HG03521 (cell line): ENCODE data around the gene HARBI1.
A peak's percentile ranks its signal among the peaks of the same experiment; 100 is the strongest.
"Not testable (repeated sequence)": the region's sequence is repeated elsewhere in the genome, so short reads cannot be mapped to it uniquely, and the experiment has no call there.

Experiments used
- ATAC-seq: cut with Tn5 transposase; IDR thresholded peaks from one replicate; pipeline ENCODE4 v1.9.1; 2021; ENCODE audit warnings: mild to moderate bottlenecking, moderate library complexity; ENCODE audit not compliant: unreplicated experiment

HARBI1 gene

GRCh38 chr11:46597609-46598219 lies 19.3 kb downstream of the HARBI1 start:
- ATAC-seq = no peak

DNA sequence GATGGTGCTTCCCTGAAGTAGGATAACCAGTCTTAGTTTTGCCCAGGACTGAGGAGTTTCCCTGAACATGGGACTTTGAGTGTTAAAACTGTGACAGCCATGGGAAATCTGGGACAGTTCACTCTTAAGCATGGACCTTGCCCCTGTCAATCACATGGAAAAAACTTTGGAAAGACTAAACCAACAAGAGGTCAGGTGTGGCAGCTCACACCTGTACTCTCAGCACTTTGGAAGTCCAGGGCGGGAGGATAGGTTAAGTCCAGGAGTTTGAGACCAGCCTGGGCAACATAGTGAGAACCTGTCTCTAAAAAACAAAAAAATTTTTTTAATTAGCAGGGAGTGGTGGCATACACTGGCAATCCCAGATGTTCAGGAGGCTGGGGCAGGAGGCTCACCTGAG lies 19.9 kb downstream of the HARBI1 start:
- no peak for ATAC-seq

DNA sequence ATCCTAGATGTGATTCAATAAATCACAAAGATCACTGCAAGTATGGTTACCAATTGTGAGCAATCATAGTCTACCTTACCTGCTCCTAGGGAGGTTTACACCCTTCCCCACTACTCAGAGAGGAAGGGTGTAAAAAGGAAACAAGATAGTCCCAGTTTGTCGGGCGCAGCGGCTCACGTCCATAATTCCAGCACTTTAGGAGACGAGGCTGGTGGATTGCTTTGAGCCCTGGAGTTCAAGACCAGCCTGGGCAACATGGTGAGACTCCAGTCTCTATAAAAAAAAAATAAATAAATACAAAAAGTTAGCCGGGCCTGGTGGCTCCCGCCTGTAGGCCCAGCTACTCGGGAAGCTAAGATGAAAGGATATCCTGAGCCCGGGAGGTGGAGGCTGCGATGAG lies 22.2 kb downstream of the HARBI1 start:
- ATAC-seq = no peak

GRCh38 chr11:46594374-46594700 lies 22.7 kb downstream of the HARBI1 start:
- no peak for ATAC-seq

GRCh38 chr11:46593550-46594373 lies 23.3 kb downstream of the HARBI1 start, which contains the start of gene AMBRA1:
Gene AMBRA1 (minus strand): TSS chr11:46594023. CDS start chr11:46548380, 45,643 bp downstream.
- peak; percentile 83 for ATAC-seq

DNA sequence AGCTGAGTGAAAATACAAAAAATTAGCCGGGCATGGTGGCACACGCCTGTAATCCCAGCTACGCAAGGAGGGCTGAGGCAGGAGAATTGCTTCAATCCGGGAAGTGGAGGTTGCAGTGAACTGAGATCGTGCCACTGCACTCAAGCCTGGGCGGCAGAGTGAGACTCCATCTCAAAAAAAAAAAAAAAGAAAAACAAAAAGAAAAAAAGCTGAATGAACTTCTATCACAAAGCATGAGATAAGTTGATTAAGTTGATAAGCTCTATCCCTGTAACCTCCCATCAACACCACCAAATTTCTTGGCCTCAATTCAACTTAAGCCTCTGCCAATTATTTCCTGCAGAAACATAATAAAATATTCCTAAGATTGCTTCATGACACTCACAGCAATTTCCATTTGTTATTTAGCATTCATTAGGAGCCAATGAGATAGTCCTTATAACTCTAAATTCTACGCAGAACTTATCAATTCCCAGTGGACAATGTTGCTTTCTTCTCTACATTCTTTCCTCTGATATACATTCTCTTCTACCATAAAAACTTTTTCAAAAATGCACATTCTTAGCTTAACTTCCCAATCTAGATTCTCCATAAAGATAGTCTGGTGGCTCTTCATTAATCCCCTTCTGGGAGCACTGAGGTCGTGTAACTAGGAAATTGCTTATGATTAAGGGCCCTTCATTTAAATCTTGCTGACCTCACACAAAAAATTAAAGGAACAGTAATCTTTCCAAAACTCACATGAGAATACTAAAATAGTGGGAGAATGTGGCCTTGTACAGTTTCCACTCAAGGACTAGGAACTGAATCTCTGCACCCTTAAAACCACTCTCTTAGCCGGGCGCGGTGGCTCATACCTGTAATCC lies 26.1 kb downstream of the HARBI1 start:
- ATAC-seq = no peak

GRCh38 chr11:46588915-46589314 lies 28.1 kb downstream of the HARBI1 start:
- no peak for ATAC-seq

GRCh38 chr11:46588131-46588530 lies 28.9 kb downstream of the HARBI1 start:
- ATAC-seq = no peak

GRCh38 chr11:46583513-46583912 lies 33.5 kb downstream of the HARBI1 start:
- not testable (repeated sequence) for ATAC-seq

DNA sequence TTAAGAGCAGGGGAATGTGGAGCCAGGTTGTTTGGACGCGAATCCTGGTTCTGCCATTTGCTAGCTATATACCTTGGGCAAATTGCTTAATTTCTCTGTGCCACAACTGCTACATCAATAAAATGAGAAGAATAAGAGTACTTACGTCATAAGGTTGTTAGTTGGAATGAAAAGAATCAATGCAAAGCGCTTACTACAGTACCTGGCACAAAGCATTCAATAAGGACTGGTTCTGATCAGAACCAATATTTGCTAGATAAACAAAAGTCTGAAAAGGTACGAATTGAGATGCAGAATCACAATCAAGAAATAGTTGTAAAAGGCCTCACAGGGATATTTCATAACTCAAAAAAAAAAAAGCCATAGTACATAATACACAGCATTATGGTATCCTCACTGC lies 34.4 kb downstream of the HARBI1 start:
- no peak for ATAC-seq

- no peak for ATAC-seq
Measured at GRCh38 chr11:46577058-46577457, 40.0 kb downstream of the HARBI1 start.

DNA sequence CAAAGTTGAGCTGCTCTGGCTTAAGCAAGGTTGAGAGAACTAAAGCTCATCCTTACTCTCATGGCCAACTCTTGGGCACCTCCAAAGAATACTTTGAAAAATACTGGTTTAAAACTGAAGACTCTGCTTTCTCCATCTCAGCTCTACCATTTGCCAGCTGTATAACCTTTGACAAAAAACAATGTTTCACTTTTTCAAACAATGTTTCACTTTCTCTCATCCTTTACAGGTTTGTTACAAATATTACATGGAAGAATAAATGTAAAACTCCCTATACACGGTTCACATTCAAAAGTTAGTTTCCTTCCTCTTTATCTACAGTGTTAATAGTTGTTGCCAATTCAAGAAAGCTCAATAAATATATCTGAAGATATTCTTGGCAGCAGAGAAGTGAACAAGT lies 42.4 kb downstream of the HARBI1 start:
- ATAC-seq = no peak

DNA sequence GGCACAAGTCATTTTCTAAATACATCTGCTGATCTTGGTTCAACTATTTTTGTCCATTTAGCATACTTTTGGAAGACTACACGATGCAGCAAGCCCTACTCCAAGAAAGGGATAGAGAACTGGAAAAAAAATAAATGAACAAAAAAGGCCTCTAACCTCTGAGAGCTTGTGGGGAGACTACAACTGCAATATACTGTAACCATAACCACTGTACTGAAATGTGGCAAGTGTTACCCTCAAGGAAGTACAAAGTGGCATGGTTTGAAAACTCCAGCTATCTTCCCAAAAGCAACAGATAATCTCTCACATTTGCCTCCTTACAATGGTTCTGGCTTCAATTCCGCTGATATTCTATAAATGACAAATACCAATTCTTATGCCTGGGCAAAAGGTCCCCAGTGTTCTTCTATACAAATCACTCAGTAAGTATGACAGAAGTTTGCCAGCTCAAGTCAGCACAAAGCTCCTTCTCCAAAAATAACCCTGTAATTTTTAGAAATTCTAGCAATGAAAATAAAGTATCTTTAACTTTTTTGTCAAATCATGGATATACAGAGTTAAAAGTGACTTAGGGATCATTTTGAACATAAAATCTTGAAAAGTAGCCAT lies 46.1 kb downstream of the HARBI1 start:
- ATAC-seq = no peak

DNA sequence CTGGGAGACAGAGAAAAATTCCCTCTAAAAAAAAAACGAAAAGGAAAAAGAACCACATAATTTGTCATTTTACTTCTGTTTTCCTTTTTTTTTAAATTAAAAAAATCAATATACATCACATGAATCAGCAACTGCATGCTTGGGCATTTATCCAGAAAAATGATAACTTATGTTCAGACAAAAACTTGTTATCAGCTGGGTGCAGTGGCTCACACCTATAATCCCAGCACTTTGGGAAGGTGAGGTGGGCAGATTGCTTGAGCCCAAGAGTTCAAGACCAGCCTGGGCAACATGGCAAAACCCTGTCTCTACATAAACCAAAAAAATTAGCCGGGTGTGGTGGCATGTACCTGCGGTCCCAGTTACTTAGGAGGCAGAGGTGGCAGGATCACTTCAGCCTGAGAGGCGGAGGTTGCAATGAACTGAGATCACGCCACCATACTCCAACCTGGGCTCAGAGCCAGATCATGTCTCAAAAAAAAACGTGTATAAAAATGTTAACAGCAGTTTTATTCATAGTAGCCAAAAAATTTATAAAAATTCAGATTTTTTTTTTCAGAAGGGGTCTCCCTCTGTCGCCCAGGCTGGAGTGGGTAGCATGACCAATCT lies 51.7 kb downstream of the HARBI1 start:
- ATAC-seq = no peak

- no peak for ATAC-seq
Measured at GRCh38 chr11:46564459-46564858, 52.6 kb downstream of the HARBI1 start.

DNA sequence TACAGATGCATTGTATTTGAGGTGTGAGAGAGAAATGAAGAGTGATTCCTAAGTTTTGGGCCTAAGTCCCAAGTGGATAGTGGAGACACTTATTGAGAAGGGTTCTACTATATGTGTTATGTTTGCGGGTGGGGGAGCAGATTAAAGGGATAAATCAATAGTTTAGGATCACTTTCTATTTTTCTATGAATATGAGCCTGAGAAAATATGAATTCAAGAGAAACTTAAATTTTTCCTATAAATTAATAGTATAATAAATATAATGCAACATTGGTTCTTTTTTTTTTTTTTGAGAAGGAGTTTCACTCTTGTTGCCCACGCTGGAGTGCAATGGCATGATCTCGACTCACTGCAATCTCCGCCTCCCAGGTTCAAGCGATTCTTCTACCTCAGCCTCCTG lies 54.5 kb downstream of the HARBI1 start:
- ATAC-seq = no peak

DNA sequence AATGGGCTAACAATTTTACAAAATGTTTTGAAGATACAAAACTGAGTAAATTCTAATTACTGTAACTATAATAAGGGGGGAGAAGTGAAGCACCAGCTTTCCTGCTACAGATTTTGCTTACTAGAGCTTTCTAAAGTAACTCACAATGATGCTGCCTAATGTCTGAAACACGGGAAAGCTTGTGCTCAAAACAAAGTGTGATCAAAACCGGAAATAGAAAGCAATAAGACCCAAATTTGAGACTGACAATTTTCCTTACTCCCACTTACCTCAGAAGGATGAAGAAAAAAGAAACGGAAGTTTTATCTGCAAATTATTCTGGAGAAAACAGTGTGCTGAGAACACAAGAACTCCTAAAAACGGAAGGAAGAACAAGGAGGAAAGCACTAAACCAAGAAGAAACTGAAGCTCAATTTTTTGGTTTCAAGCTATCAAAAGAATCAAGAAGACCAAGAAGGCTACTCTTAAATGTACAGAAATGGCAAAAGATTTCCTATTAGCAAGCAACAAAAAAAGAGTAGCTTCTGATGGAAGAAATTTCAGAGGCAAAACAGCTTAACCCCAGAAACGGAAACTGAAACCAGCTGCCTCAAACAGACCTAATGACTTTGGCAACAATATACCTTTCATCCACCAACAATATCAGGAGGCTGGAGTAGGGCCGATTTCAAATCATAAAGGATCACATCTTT lies 56.6 kb downstream of the HARBI1 start:
- ATAC-seq = no peak

GRCh38 chr11:46559815-46560214 lies 57.2 kb downstream of the HARBI1 start:
- ATAC-seq = no peak

- ATAC-seq = no peak
Measured at GRCh38 chr11:46557684-46558151, 59.3 kb downstream of the HARBI1 start.
